M059J (cell line): ENCODE measurements around the gene ASCC3. TPM values are rescaled to one million over a fixed set of nuclear protein-coding genes. Genes with fewer than 3 reads are reported as not detected.
A peak's percentile ranks its signal among the peaks of the same experiment; 100 is the strongest.
"Not testable (repeated sequence)": the region's sequence is repeated elsewhere in the genome, so short reads cannot be mapped to it uniquely, and the experiment has no call there.

Experiments used
- DNase-seq: peaks from one replicate; pipeline ENCODE4 v3.0.0-alpha.2; 2012; ENCODE audit warnings: low read depth
- total RNA-seq: library from RNA; depleted of rRNA; stranded (reverse); fragments of >200 nt; shearing (Covaris generic); gene quantifications from 2 replicates; pipeline ENCODE4 v1.2.3, GENCODE V29; 2014

Gene ASCC3
- total RNA-seq, 1 experiment from 2014 or later = 49.9 TPM

GRCh38 chr6:100889351-100889750, 8.2 kb upstream of the ASCC3 start:
- DNase-seq = no peak

- peak; percentile 81 for DNase-seq
Measured at GRCh38 chr6:100886076-100886475, 4.9 kb upstream of the ASCC3 start.

- no peak for DNase-seq
Measured at GRCh38 chr6:100883347-100883746, 2.2 kb upstream of the ASCC3 start.

GRCh38 chr6:100881707-100882040, 545 bp upstream of the ASCC3 start:
- no peak for DNase-seq

- DNase-seq = peak; percentile 47
Measured at GRCh38 chr6:100880149-100880852, 828 bp downstream of the ASCC3 start.

- no peak for DNase-seq
Measured at GRCh38 chr6:100879317-100879716, 1.8 kb downstream of the ASCC3 start.

GRCh38 chr6:100877851-100878250, 3.3 kb downstream of the ASCC3 start:
- DNase-seq = no peak

GRCh38 chr6:100876251-100876650, 4.9 kb downstream of the ASCC3 start:
- no peak for DNase-seq

GRCh38 chr6:100865525-100865924, 15.6 kb downstream of the ASCC3 start:
- DNase-seq = no peak

- no peak for DNase-seq
Measured at GRCh38 chr6:100862063-100862462, 19.1 kb downstream of the ASCC3 start.

GRCh38 chr6:100856146-100856545, 25.0 kb downstream of the ASCC3 start:
- DNase-seq = no peak

GRCh38 chr6:100851819-100852218, 29.3 kb downstream of the ASCC3 start:
- DNase-seq = no peak

GRCh38 chr6:100850174-100850573, 31.0 kb downstream of the ASCC3 start:
- DNase-seq = no peak

- no peak for DNase-seq
Measured at GRCh38 chr6:100846276-100846675, 34.9 kb downstream of the ASCC3 start.

GRCh38 chr6:100845676-100846075, 35.5 kb downstream of the ASCC3 start:
- no peak for DNase-seq

- no peak for DNase-seq
Measured at GRCh38 chr6:100839419-100839818, 41.7 kb downstream of the ASCC3 start.

- DNase-seq = no peak
Measured at GRCh38 chr6:100838011-100838410, 43.1 kb downstream of the ASCC3 start.

- DNase-seq = peak; percentile 54
Measured at GRCh38 chr6:100833972-100834574, 47.1 kb downstream of the ASCC3 start.

GRCh38 chr6:100829077-100829595, 52.0 kb downstream of the ASCC3 start:
- DNase-seq = not testable (repeated sequence)

GRCh38 chr6:100823041-100823440, 58.1 kb downstream of the ASCC3 start:
- DNase-seq = no peak

GRCh38 chr6:100818066-100818465, 63.1 kb downstream of the ASCC3 start:
- DNase-seq = no peak

GRCh38 chr6:100810015-100810414, 71.1 kb downstream of the ASCC3 start:
- no peak for DNase-seq

- no peak for DNase-seq
Measured at GRCh38 chr6:100809346-100809745, 71.8 kb downstream of the ASCC3 start.
